ENCODE measurements around the gene RNF214. TPM values are rescaled to one million over a fixed set of nuclear protein-coding genes. Genes with fewer than 3 reads are reported as not detected.

The RNF214 gene
- total and polyA plus RNA-seq, 2 donors (not counting 1 experiment from before 2014, with no cell fraction given): 16.0 to 36.1 TPM

GRCh38 chr11:117265745-117266144, 33.3 kb downstream of the RNF214 start:
- no peaks in the 10 kb centered on the region for H3K4me1 ChIP-seq (ENCODE audit: control insufficient read depth in 2 of 2, insufficient read depth in 2 of 2, low read length in 2 of 2)
- DNase-seq (no peak), ATAC-seq (ENCODE audit: low read depth) (no peak)
- no peaks in the 10 kb centered on the region for H3K27me3 ChIP-seq (replicated peaks in 1 of 4; ENCODE audit: control extremely low read depth in 1 of 4, control insufficient read depth in 3 of 4, insufficient read depth in 4 of 4, low read length in 3 of 4)
- no peak overlapping the region for H3K4me2 ChIP-seq (replicated peaks; ENCODE audit: low read depth, low read length, poor library complexity, severe bottlenecking)
- no peak overlapping the region for H3K9ac ChIP-seq (ENCODE audit: low read length)
- no peaks in the 10 kb centered on the region for H3K79me2 ChIP-seq (ENCODE audit: control insufficient read depth, insufficient read depth, low read length)
- no CpG with 5 or more reads among the region's 2 CpGs for WGBS (ENCODE audit: insufficient coverage)
- intact Hi-C loops (cut with micrococcal nuclease): no loop called here
- no peak overlapping the region for H2AFZ ChIP-seq (ENCODE audit: insufficient read depth, low read depth, low read length, poor library complexity, severe bottlenecking)
- TF ChIP-seq CTCF (IDR thresholded peaks at IDR 0.05): no peak
- TF ChIP-seq EZH2 (IDR thresholded peaks at IDR 0.05; ENCODE audit: borderline replicate concordance, insufficient read depth, low read depth, low read length, poor library complexity, severe bottlenecking): no peak
- no peak overlapping the region for H3K4me3 ChIP-seq (ENCODE audit: control extremely low read depth in 1 of 5, extremely low read depth in 1 of 5, insufficient read depth in 1 of 5, low read depth in 2 of 5, low read length in 4 of 5)
- no peaks in the 10 kb centered on the region for H3K9me3 ChIP-seq (ENCODE audit: control extremely low read depth in 1 of 3, control insufficient read depth in 2 of 3, insufficient read depth in 1 of 3, low read length in 2 of 3)
- H3K27ac ChIP-seq (ENCODE audit: low read length in 2 of 2): no peak overlapping the region
- ChIA-PET POLR2A (no interaction called here), CTCF (no interaction called here)
- H3K27me3 Mint-ChIP-seq: no peaks in the 10 kb centered on the region
- no peak overlapping the region for H3K27ac Mint-ChIP-seq
- peaks cover 0 to 18% of the 10 kb centered on the region in 2 experiments for H3K36me3 ChIP-seq (replicated peaks in 1 of 2; ENCODE audit: control extremely low read depth in 1 of 2, control insufficient read depth in 1 of 2, extremely low read depth in 1 of 2, insufficient read depth in 2 of 2, low read length in 1 of 2)
- H3K9me3 Mint-ChIP-seq (ENCODE audit: insufficient read depth): no peaks in the 10 kb centered on the region
- no peaks in the 10 kb centered on the region for H4K20me1 ChIP-seq (ENCODE audit: control insufficient read depth, insufficient read depth, low read length, poor library complexity, severe bottlenecking)
- no peak overlapping the region for H3K4me3 Mint-ChIP-seq
- H3K4me1 Mint-ChIP-seq: no peaks in the 10 kb centered on the region

- H3K4me3 Mint-ChIP-seq: no peak overlapping the region
- intact Hi-C loops (cut with micrococcal nuclease): no loop called here
- H3K27me3 Mint-ChIP-seq: no peaks in the 10 kb centered on the region
- H3K27ac ChIP-seq (ENCODE audit: low read length in 2 of 2): no peak overlapping the region
- H3K4me1 Mint-ChIP-seq: peaks cover 1% of the 10 kb centered on the region
- no peaks in the 10 kb centered on the region for H3K9me3 ChIP-seq (ENCODE audit: control extremely low read depth in 1 of 3, control insufficient read depth in 2 of 3, insufficient read depth in 1 of 3, low read length in 2 of 3)
- no peak overlapping the region for H3K27ac Mint-ChIP-seq
- H3K36me3 ChIP-seq (replicated peaks in 1 of 2; ENCODE audit: control extremely low read depth in 1 of 2, control insufficient read depth in 1 of 2, extremely low read depth in 1 of 2, insufficient read depth in 2 of 2, low read length in 1 of 2): peaks cover 0 to 15% of the 10 kb centered on the region in 2 experiments
- no peak for ATAC-seq (ENCODE audit: low read depth)
- no peak overlapping the region for H3K9ac ChIP-seq (ENCODE audit: low read length)
- H3K27me3 ChIP-seq (replicated peaks in 1 of 4; ENCODE audit: control extremely low read depth in 1 of 4, control insufficient read depth in 3 of 4, insufficient read depth in 4 of 4, low read length in 3 of 4): no peaks in the 10 kb centered on the region
- no peak overlapping the region for H3K4me3 ChIP-seq (ENCODE audit: control extremely low read depth in 1 of 5, extremely low read depth in 1 of 5, insufficient read depth in 1 of 5, low read depth in 2 of 5, low read length in 4 of 5)
- no peaks in the 10 kb centered on the region for H3K79me2 ChIP-seq (ENCODE audit: control insufficient read depth, insufficient read depth, low read length)
- H3K4me1 ChIP-seq (ENCODE audit: control insufficient read depth in 2 of 2, insufficient read depth in 2 of 2, low read length in 2 of 2): no peaks in the 10 kb centered on the region
- DNase-seq: no peak
- H4K20me1 ChIP-seq (ENCODE audit: control insufficient read depth, insufficient read depth, low read length, poor library complexity, severe bottlenecking): no peaks in the 10 kb centered on the region
- CTCF ChIA-PET: no interaction called here
- TF ChIP-seq EZH2 (IDR thresholded peaks at IDR 0.05; ENCODE audit: borderline replicate concordance, insufficient read depth, low read depth, low read length, poor library complexity, severe bottlenecking) (no peak), CTCF (IDR thresholded peaks at IDR 0.05) (no peak)
- no peaks in the 10 kb centered on the region for H3K9me3 Mint-ChIP-seq (ENCODE audit: insufficient read depth)
- WGBS (ENCODE audit: insufficient coverage): no CpG with 5 or more reads among the region's 2 CpGs
- H3K4me2 ChIP-seq (replicated peaks; ENCODE audit: low read depth, low read length, poor library complexity, severe bottlenecking): no peak overlapping the region
- POLR2A ChIA-PET: no interaction called here
- H2AFZ ChIP-seq (ENCODE audit: insufficient read depth, low read depth, low read length, poor library complexity, severe bottlenecking): no peak overlapping the region
Measured at GRCh38 chr11:117269856-117270255, 37.4 kb downstream of the RNF214 start.
